GM10266 (cell line): ENCODE measurements around the gene COA1.
"Not testable (repeated sequence)": the region's sequence is repeated elsewhere in the genome, so short reads cannot be mapped to it uniquely, and the experiment has no call there.

Source experiments
- DNase-seq: peaks from one replicate; pipeline ENCODE4 v3.0.0; 2012; ENCODE audit errors: extremely low spot score
- TF ChIP-seq, protein P1 (sequence below): IDR thresholded peaks from 2 replicates; pipeline ENCODE4 v1.5.1; 2012; ENCODE audit warnings: mild to moderate bottlenecking, low read depth; ENCODE audit not compliant: control insufficient read depth, insufficient read depth; ENCODE audit errors: missing control alignments

The COA1 gene

DNA sequence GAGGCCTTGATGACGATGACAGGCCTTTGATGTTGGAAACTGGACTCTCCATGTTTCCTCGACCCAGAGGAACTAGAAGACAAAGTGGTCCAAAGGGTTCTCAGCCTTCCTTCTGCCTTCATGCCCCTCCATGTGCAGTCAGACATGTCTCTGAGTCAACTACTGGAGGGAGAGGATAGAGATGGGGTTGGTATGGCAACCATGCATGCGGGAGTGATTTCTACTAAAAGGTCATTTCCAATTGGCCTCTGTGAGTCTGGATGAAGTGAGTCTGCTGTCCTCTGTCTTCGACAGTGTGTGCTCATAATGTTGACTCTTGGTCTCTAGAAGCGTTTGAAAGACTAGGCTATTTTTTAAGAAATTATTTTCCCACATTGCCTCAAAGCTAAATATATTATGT lies 117.2 kb downstream of the COA1 start:
- no peak for DNase-seq
- TF ChIP-seq, protein P1, sequence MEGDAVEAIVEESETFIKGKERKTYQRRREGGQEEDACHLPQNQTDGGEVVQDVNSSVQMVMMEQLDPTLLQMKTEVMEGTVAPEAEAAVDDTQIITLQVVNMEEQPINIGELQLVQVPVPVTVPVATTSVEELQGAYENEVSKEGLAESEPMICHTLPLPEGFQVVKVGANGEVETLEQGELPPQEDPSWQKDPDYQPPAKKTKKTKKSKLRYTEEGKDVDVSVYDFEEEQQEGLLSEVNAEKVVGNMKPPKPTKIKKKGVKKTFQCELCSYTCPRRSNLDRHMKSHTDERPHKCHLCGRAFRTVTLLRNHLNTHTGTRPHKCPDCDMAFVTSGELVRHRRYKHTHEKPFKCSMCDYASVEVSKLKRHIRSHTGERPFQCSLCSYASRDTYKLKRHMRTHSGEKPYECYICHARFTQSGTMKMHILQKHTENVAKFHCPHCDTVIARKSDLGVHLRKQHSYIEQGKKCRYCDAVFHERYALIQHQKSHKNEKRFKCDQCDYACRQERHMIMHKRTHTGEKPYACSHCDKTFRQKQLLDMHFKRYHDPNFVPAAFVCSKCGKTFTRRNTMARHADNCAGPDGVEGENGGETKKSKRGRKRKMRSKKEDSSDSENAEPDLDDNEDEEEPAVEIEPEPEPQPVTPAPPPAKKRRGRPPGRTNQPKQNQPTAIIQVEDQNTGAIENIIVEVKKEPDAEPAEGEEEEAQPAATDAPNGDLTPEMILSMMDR = no peak

DNA sequence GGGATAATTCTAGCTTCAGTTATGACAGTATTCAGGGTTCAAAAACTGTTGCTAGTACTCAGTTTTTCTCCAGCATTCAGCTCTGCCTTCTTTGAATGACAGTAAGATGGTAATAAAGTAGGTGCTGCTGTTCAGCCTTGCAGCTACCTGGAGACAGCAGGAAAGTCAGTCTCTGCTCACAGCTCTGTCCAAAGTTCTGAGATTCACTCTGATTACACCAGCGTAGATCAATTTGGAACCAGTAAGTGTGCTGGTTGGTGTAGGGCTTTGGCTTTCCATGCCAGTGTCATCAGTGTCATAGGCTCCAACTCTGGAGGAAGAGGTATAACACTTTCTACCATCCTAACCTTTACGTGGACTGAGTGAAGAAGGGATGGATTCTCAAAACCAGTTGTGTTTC lies 120.2 kb downstream of the COA1 start:
- no peak for DNase-seq
- TF ChIP-seq, protein P1 = no peak

DNA sequence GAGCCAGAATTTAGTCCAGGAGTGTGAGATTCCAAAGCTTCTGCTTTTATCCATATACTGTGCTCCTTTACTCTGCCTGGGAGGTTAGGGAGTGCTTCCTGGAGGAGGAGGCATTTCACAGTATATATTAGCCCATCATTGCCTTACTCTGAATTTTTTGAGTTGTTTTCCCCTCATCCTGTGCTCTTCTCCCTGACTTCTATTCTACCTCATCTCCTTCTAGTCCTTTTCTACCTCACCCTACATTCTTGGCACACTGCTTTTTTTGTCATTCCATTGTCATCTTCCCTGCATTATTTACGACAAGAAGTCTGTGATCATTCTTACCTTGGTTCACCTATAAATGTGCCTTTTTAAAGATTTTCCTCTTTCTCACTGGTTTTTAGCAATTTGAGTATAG lies 125.1 kb downstream of the COA1 start:
- no peak for DNase-seq
- TF ChIP-seq, protein P1 = no peak

DNA sequence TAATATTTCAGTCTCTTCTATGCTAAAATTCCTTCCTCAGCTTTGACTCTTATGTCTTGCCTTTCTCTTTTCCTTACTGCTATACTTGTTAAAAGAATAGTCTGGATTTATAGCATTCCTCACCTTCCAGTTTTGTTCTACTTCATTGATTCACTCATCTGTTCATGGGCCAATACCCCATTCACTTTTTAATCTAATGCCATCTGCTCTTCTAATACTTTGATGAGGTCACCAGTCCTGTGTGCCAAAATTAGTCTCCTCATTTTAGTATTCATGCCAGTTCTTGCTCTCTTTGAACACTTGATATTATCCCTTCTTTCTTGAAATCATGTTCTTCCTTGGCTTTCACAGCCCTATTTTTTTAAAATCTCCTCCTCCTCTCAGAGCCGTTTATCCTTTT lies 127.1 kb downstream of the COA1 start:
- TF ChIP-seq, protein P1 = no peak
- DNase-seq = no peak

DNA sequence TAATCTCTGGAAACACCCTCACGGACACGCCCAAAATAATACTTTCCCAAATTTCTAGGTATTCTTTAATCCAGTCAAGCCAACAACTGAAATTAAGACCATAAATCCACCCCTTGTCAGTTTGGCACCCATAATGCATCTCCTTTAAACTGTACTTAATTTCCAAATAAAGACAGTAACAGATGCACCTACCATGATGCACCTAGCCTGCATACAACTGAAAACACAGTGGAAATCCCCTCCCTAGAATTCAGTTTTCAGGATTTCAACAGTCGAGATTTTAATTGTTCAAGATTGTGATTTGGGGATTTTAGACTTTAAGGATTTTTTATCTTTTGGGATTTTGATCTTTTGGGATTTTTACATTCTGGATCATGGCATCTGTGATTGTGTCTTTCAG lies 129.3 kb downstream of the COA1 start:
- no peak for DNase-seq
- TF ChIP-seq, protein P1 = no peak

DNA sequence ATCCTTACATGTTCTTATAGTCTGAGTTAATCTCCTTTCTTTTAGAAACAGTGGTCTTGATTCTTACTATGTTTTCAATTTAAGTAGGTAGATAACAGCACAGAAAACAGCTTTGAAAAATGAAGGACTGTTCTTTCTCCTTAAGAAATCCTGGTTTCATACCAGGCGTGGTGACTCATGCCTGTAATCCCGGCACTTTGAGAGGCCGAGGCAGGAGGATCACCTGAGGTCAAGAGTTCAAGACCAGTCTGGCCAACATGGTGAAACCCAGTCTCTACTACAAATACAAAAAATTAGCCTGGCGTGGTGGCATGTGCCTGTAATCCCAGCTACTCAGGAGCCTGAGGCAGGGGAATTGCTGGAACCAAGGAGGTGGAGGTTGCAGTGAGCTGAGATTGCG lies 132.9 kb downstream of the COA1 start:
- DNase-seq = not testable (repeated sequence)

DNA sequence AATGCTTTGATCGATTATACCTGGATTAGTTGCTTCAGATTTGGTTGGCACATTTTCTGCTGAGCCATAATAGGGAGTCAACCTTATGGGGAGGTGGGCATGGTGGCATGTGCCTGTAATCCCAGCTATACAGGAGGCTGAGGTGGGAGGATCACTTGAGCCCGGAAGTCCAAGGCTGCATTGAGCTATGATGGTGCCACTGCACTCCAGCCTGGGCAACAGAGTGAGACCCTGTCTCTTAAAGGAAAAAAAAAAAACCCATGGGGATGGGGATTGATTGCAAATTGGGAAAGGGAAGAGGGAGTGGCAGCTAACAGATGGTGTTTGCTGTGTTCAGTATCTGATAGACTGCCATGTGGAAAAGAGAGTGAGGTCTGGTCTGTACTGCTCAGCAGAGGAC lies 135.3 kb downstream of the COA1 start:
- DNase-seq = no peak

DNA sequence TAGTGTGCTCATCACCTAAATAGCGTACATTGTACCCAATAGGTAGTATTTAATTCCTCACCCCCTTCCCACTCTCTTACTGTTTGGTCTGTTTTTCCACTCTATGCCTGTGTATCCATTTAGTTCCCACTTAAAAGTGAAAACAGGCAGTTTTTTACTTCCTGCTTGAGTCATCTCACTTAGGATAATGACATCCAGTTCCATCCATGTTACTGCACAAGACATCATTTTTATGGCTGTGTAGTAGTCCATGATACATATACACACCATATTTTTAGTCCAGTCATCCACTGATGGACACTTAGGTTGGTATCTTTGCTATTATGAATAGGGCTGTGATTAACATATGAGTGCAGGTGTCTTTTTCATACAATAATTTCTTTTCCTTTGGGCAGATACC lies 136.3 kb downstream of the COA1 start:
- DNase-seq = no peak
- TF ChIP-seq, protein P1 = no peak

More for the DNA sequence above, 135.3 kb downstream of the COA1 start:
- TF ChIP-seq, protein P1 = no peak
